Body of pancreas (tissue), 4 donors: ENCODE results near the gene CDH4.

Experiments
- CTCF ChIP-seq, 7 experiments: fragments of 450-650 bp in 4 of 7; fragments of 200-600 bp in 3 of 7; sonication (generic) in 3 of 7; IDR thresholded peaks; one replicate each; pipeline ENCODE4 v1.5.1; 2016 to 2019; ENCODE audit warnings: antibody characterized with exemption in 7 of 7
- POLR2A ChIP-seq, 3 donors: fragments of 450-650 bp; IDR thresholded peaks; one replicate each; pipeline ENCODE4 v1.6.1; 2016; ENCODE audit warnings: antibody characterized with exemption in 3 of 3, mild to moderate bottlenecking in 2 of 3

- TF ChIP-seq CTCF (IDR thresholded peaks at IDR 0.05) (no peak), POLR2A (IDR thresholded peaks at IDR 0.05) (no peak)
Measured at GRCh38 chr20:61360296-61360695, 108.2 kb downstream of the CDH4 start.
